Liver (tissue), 10 donors: ENCODE data around the gene GLI1. TPM values are rescaled to one million over a fixed set of nuclear protein-coding genes. Genes with fewer than 3 reads are reported as not detected.
A peak's percentile ranks its signal among the peaks of the same experiment; 100 is the strongest.

Source experiments
- DNase-seq: peaks from one replicate; pipeline ENCODE4 v3.0.0-alpha.2; 2017; ENCODE audit warnings: low spot score
- H3K27ac ChIP-seq, 2 donors: one replicate each; pipeline ENCODE4 v1.7.0; 2013; ENCODE audit warnings: inconsistent platforms in 2 of 2, low read length in 2 of 2, control low read depth in 1 of 2, low read depth in 1 of 2, mild to moderate bottlenecking in 1 of 2
- H3K27me3 ChIP-seq, 4 donors: one replicate each; pipeline versions ENCODE4 v1.6.1 to v1.7.0; 2013; ENCODE audit warnings: low read length in 3 of 4, inconsistent platforms in 1 of 4, mild to moderate bottlenecking in 1 of 4, moderate library complexity in 1 of 4; ENCODE audit not compliant: control insufficient read depth in 4 of 4, insufficient read depth in 4 of 4
- H3K36me3 ChIP-seq, 4 donors: one replicate each; pipeline versions ENCODE4 v1.6.1 to v1.7.0; 2013; ENCODE audit warnings: low read length in 3 of 4, mild to moderate bottlenecking in 3 of 4, low read depth in 1 of 4, moderate library complexity in 1 of 4; ENCODE audit not compliant: control insufficient read depth in 4 of 4, insufficient read depth in 3 of 4
- H3K4me1 ChIP-seq, 4 donors: one replicate each; pipeline versions ENCODE4 v1.6.1 to v1.7.0; 2013; ENCODE audit warnings: low read length in 3 of 4, mild to moderate bottlenecking in 3 of 4, moderate library complexity in 1 of 4; ENCODE audit not compliant: control insufficient read depth in 4 of 4, insufficient read depth in 4 of 4
- H3K4me3 ChIP-seq, 3 donors: one replicate each; pipeline versions ENCODE4 v1.6.1 to v1.7.0; 2013; ENCODE audit warnings: low read length in 3 of 3, control low read depth in 1 of 3, low read depth in 1 of 3, mild to moderate bottlenecking in 1 of 3
- H3K9ac ChIP-seq, 2 donors: one replicate each; pipeline ENCODE4 v1.7.0; 2013; ENCODE audit warnings: low read length in 2 of 2, mild to moderate bottlenecking in 2 of 2, moderate library complexity in 2 of 2, control low read depth in 1 of 2, low read depth in 1 of 2
- H3K9me3 ChIP-seq, 4 donors: one replicate each; pipeline versions ENCODE4 v1.6.1 to v1.7.0; 2013; ENCODE audit warnings: low read length in 3 of 4; ENCODE audit not compliant: control insufficient read depth in 4 of 4
- ATF3 ChIP-seq: IDR thresholded peaks from 2 replicates; pipeline ENCODE4 v1.6.1; 2016; ENCODE audit warnings: antibody characterized with exemption
- CTCF ChIP-seq: fragments of 150-350 bp; IDR thresholded peaks from 2 replicates; pipeline ENCODE4 v1.5.1; 2017; ENCODE audit warnings: improper control_type of control experiment, low read depth, low read length; ENCODE audit not compliant: missing input control
- FOXA1 ChIP-seq: IDR thresholded peaks from 2 replicates; pipeline ENCODE4 v1.6.1; 2016; ENCODE audit warnings: antibody characterized with exemption
- GABPA ChIP-seq, 2 donors: IDR thresholded peaks in 1 of 2; conservative IDR thresholded peaks in 1 of 2; 2 replicates each; pipeline ENCODE4 v1.6.1; 2016; ENCODE audit warnings: antibody characterized with exemption in 2 of 2, mild to moderate bottlenecking in 1 of 2, moderate library complexity in 1 of 2
- HNF4A ChIP-seq, 2 donors: conservative IDR thresholded peaks; 2 replicates each; pipeline ENCODE4 v1.6.1; 2016; ENCODE audit warnings: antibody characterized with exemption in 2 of 2, mild to moderate bottlenecking in 2 of 2
- HNF4G ChIP-seq: IDR thresholded peaks from 2 replicates; pipeline ENCODE4 v1.6.1; 2016; ENCODE audit warnings: antibody characterized with exemption
- MAX ChIP-seq: IDR thresholded peaks from 2 replicates; pipeline ENCODE4 v1.6.1; 2016; ENCODE audit warnings: antibody characterized with exemption
- RAD21 ChIP-seq, 2 donors: IDR thresholded peaks; 2 replicates each; pipeline ENCODE4 v1.6.1; 2016; ENCODE audit warnings: antibody characterized with exemption in 2 of 2, mild to moderate bottlenecking in 2 of 2
- REST ChIP-seq: IDR thresholded peaks from 2 replicates; pipeline ENCODE4 v1.6.1; 2016; ENCODE audit warnings: antibody characterized with exemption, mild to moderate bottlenecking
- RXRA ChIP-seq, 2 donors: IDR thresholded peaks; 2 replicates each; pipeline ENCODE4 v1.6.1; 2017 to 2018; ENCODE audit warnings: antibody characterized with exemption in 2 of 2, mild to moderate bottlenecking in 1 of 2
- SP1 ChIP-seq: IDR thresholded peaks from 2 replicates; pipeline ENCODE4 v1.6.1; 2018; ENCODE audit warnings: antibody characterized with exemption, mild to moderate bottlenecking
- TAF1 ChIP-seq: conservative IDR thresholded peaks from 2 replicates; pipeline ENCODE4 v1.6.1; 2016; ENCODE audit warnings: antibody characterized with exemption, mild to moderate bottlenecking
- YY1 ChIP-seq: IDR thresholded peaks from 2 replicates; pipeline ENCODE4 v1.6.1; 2016; ENCODE audit warnings: antibody characterized with exemption, mild to moderate bottlenecking
- WGBS: extraction: QIAGEN DNeasy Blood & Tissue Kit; methylation state at CpG from one replicate; pipeline ENCODE4 v1.1.7; 2013; 5-methylcytosine and 5-hydroxymethylcytosine counted together
- polyA plus RNA-seq, 2 donors: library from polyadenylated mRNA; stranded (reverse) in 1 of 2; unstranded in 1 of 2; fragments of 200-250 nt in 1 of 2; fragments of >200 nt in 1 of 2; fragmentation: Nextera tagmentation in 1 of 2; extraction: Ambion mirVana in 1 of 2; gene quantifications; one replicate each; pipeline versions ENCODE4 v1.2.1 to v1.2.3, GENCODE V29; 2013 to 2015
- small RNA-seq: library from RNA; depleted of rRNA; stranded (forward); fragments of <200 nt; gene quantifications from one replicate; pipeline ENCODE3, GENCODE V24; 2014
- total RNA-seq, 2 donors: library from RNA; depleted of rRNA; stranded (reverse); fragments of >200 nt; gene quantifications; one replicate each; pipeline ENCODE4 v1.2.3, GENCODE V29; 2014
- donor health status: healthy.
- donor health status: healthy.
- donor health status: healthy.
- donor health status: healthy.
- donor health status: healthy.

Gene GLI1
- total and polyA plus RNA-seq, 4 donors, result 0.09 to 0.44 (median 0.24) TPM

GRCh38 chr12:57521525-57522010 is 62.0 kb downstream of the GLI1 start:
- TF ChIP-seq REST, result no peak
- no peak for TF ChIP-seq RXRA (IDR thresholded peaks at IDR 0.05)
- TF ChIP-seq YY1, result no peak
- no peak for TF ChIP-seq RAD21 (IDR thresholded peaks at IDR 0.05)
- no peak for TF ChIP-seq CTCF
- no peak for TF ChIP-seq GABPA (IDR thresholded peaks at IDR 0.05 in 1 of 2, conservative IDR thresholded peaks at IDR 0.05 in 1 of 2)
- TF ChIP-seq FOXA1, result no peak
- no peak for TF ChIP-seq ATF3
- TF ChIP-seq SP1, result no peak
- TF ChIP-seq HNF4G, result no peak
- TF ChIP-seq MAX, result no peak
- TF ChIP-seq TAF1, result no peak
- TF ChIP-seq HNF4A (conservative IDR thresholded peaks at IDR 0.05), result no peak
- Histone ChIP-seq H3K27ac (peak overlapping the region; percentile 92 to 95), H3K4me1 (peaks cover 10 to 58% (median 37%) of the 10 kb centered on the region in 4 donors), H3K4me3 (no peak overlapping the region), H3K9me3 (no peaks in the 10 kb centered on the region), H3K27me3 (no peaks in the 10 kb centered on the region), H3K9ac (peak overlapping the region; percentile 46 to 92), H3K36me3 (peaks cover 6 to 23% (median 15%) of the 10 kb centered on the region in 4 donors)
- peak; percentile 57 for DNase-seq
- WGBS, result 50% methylated on average over 17 of the region's 17 CpGs

Small RNA genes lying within 50 kb of the gene (small RNA-seq; reads per million reads assigned to genes)
- gene MIR616 (not detected), gene RNU6-879P (not detected)

Other genes starting within 250 kb of the GLI1 start
- not detected for gene NXPH4, start 243.0 kb upstream of the GLI1 start, total RNA-seq
- gene NXPH4, start 243.0 kb upstream of the GLI1 start, polyA plus RNA-seq, result under 1 TPM in 1 of 2 donors, not detected in 1; 0.15 TPM
- 100 to 1,000 TPM in 1 of 2 donors, 10 to 100 TPM in 1; 66.7 to 236 TPM for gene SHMT2, start 230.1 kb upstream of the GLI1 start, total RNA-seq
- 100 to 1,000 TPM; 121 to 276 TPM for gene SHMT2, start 230.1 kb upstream of the GLI1 start, polyA plus RNA-seq
- gene STAC3, start 208.6 kb upstream of the GLI1 start, total RNA-seq, result 1 to 10 TPM in 1 of 2 donors, under 1 TPM in 1; 0.84 to 1.1 TPM
- gene STAC3, start 208.6 kb upstream of the GLI1 start, polyA plus RNA-seq, result 1 to 10 TPM in 1 of 2 donors, under 1 TPM in 1; 0.19 to 1.3 TPM
- gene R3HDM2, start 28.7 kb upstream of the GLI1 start, total RNA-seq, result 10 to 100 TPM in 1 of 2 donors, 1 to 10 TPM in 1; 7.4 to 28.9 TPM
- 10 to 100 TPM; 11.2 to 19.0 TPM for gene R3HDM2, start 28.7 kb upstream of the GLI1 start, polyA plus RNA-seq
- gene INHBC, start 25.0 kb upstream of the GLI1 start, total RNA-seq, result 100 to 1,000 TPM in 1 of 2 donors, 1 to 10 TPM in 1; 2.8 to 102 TPM
- gene INHBC, start 25.0 kb upstream of the GLI1 start, polyA plus RNA-seq, result 100 to 1,000 TPM in 1 of 2 donors, 10 to 100 TPM in 1; 71.0 to 134 TPM
- 100 to 1,000 TPM in 1 of 2 donors, 10 to 100 TPM in 1; 17.6 to 181 TPM for gene INHBE, start 4.5 kb upstream of the GLI1 start, total RNA-seq
- gene INHBE, start 4.5 kb upstream of the GLI1 start, polyA plus RNA-seq, result 100 to 1,000 TPM in 1 of 2 donors, 10 to 100 TPM in 1; 82.5 to 137 TPM
- gene ARHGAP9, start 20.1 kb downstream of the GLI1 start, total RNA-seq, result 10 to 100 TPM in 1 of 2 donors, 1 to 10 TPM in 1; 7.7 to 12.0 TPM
- gene ARHGAP9, start 20.1 kb downstream of the GLI1 start, polyA plus RNA-seq, result 1 to 10 TPM; 3.0 to 6.5 TPM
- gene MARS1, start 28.3 kb downstream of the GLI1 start, total RNA-seq, result 10 to 100 TPM; 45.0 to 83.3 TPM
- gene MARS1, start 28.3 kb downstream of the GLI1 start, polyA plus RNA-seq, result 10 to 100 TPM; 43.9 to 66.9 TPM
- gene DDIT3, start 60.7 kb downstream of the GLI1 start, total RNA-seq, result 10 to 100 TPM in 1 of 2 donors, 1 to 10 TPM in 1; 4.7 to 12.6 TPM
- gene DDIT3, start 60.7 kb downstream of the GLI1 start, polyA plus RNA-seq, result 10 to 100 TPM; 19.9 to 30.2 TPM
- 10 to 100 TPM in 1 of 2 donors, 1 to 10 TPM in 1; 9.9 to 20.2 TPM for gene MBD6, start 63.0 kb downstream of the GLI1 start, total RNA-seq
- gene MBD6, start 63.0 kb downstream of the GLI1 start, polyA plus RNA-seq, result 10 to 100 TPM; 14.7 to 15.1 TPM
- gene DCTN2, start 87.4 kb downstream of the GLI1 start, total RNA-seq, result 10 to 100 TPM; 28.5 to 33.2 TPM
- gene DCTN2, start 87.4 kb downstream of the GLI1 start, polyA plus RNA-seq, result 10 to 100 TPM; 29.2 to 66.6 TPM
- under 1 TPM in 1 of 2 donors, not detected in 1; 0.42 TPM for gene KIF5A, start 90.3 kb downstream of the GLI1 start, total RNA-seq
- gene KIF5A, start 90.3 kb downstream of the GLI1 start, polyA plus RNA-seq, result under 1 TPM in 1 of 2 donors, not detected in 1; 0.01 TPM
- 10 to 100 TPM in 1 of 2 donors, 1 to 10 TPM in 1; 6.5 to 11.9 TPM for gene PIP4K2C, start 131.4 kb downstream of the GLI1 start, total RNA-seq
- 10 to 100 TPM in 1 of 2 donors, 1 to 10 TPM in 1; 7.1 to 11.7 TPM for gene PIP4K2C, start 131.4 kb downstream of the GLI1 start, polyA plus RNA-seq
- 1 to 10 TPM; 1.1 to 3.2 TPM for gene DTX3, start 145.0 kb downstream of the GLI1 start, total RNA-seq
- gene DTX3, start 145.0 kb downstream of the GLI1 start, polyA plus RNA-seq, result 1 to 10 TPM; 1.1 to 1.7 TPM
- gene ARHGEF25, start 151.7 kb downstream of the GLI1 start, total RNA-seq, result 1 to 10 TPM; 2.0 to 2.3 TPM
- 1 to 10 TPM in 1 of 2 donors, under 1 TPM in 1; 0.57 to 1.8 TPM for gene ARHGEF25, start 151.7 kb downstream of the GLI1 start, polyA plus RNA-seq
- under 1 TPM in 1 of 2 donors, not detected in 1; 0.25 TPM for gene B4GALNT1, start 173.4 kb downstream of the GLI1 start, total RNA-seq
- gene B4GALNT1, start 173.4 kb downstream of the GLI1 start, polyA plus RNA-seq, result under 1 TPM; 0.11 to 0.30 TPM
- 100 to 1,000 TPM; 136 to 357 TPM for gene OS9, start 234.3 kb downstream of the GLI1 start, total RNA-seq
- gene OS9, start 234.3 kb downstream of the GLI1 start, polyA plus RNA-seq, result 100 to 1,000 TPM; 153 to 280 TPM